HCT116 (cell line): ENCODE measurements around the gene PRKCD. TPM values are rescaled to one million over a fixed set of nuclear protein-coding genes. Genes with fewer than 3 reads are reported as not detected.

Experiments
- ATAC-seq: fragments of 200-7000 bp; cut with Tn5 transposase; 2 replicates; pipeline ENCODE4 v1.9.1; 2020; ENCODE audit warnings: mild to moderate bottlenecking, moderate library complexity
- BruUV-seq: library from RNA; stranded (reverse); fragments of 400-500 nt; replicated peaks from 2 replicates; lab custom pipeline; 2021; lab: Mats Ljungman, UMichigan
- CTCF ChIA-PET: fragments of 300-600 bp; sonication (Branson Sonifier 250); formaldehyde crosslinking; loops from one replicate; lab custom pipeline; 2021; ENCODE audit warnings: antibody characterized with exemption; lab: Charles Lee
- POLR2A ChIA-PET: fragments of 300-600, 350-600 bp; sonication (Branson Sonifier 250); formaldehyde crosslinking; loops from one replicate; lab custom pipeline; 2021; ENCODE audit warnings: antibody characterized with exemption; lab: Charles Lee
- RAD21 ChIA-PET, 2 experiments: fragments of 300-600 bp; sonication (Branson Sonifier 250); formaldehyde crosslinking; loops; one replicate each; lab custom pipeline; 2023; ENCODE audit warnings: low total read pairs in 2 of 2; ENCODE audit not compliant: uncharacterized antibody in 2 of 2, unreplicated experiment in 2 of 2, low non-redundant PET in 1 of 2; lab: Charles Lee
- DNase-seq: peaks from one replicate; pipeline ENCODE4 v3.0.0-alpha.2; 2010; ENCODE audit warnings: low read depth, low spot score
- H2AFZ ChIP-seq: fragments of 200-600 bp; shearing (Covaris generic), sonication (generic); 2 replicates; pipeline ENCODE4 v1.6.1; 2017; ENCODE audit warnings: low read depth, mixed run types, mixed read lengths, antibody characterized with exemption, low read length; ENCODE audit not compliant: poor library complexity, severe bottlenecking
- H3K27ac ChIP-seq: 2 replicates; pipeline ENCODE4 v1.5.1; 2012; ENCODE audit warnings: low read depth, low read length
- H3K27me3 ChIP-seq: fragments of 200-600 bp; sonication (generic); 2 replicates; pipeline ENCODE4 v1.6.1; 2016; ENCODE audit warnings: mixed run types, low read length, mixed read lengths; ENCODE audit not compliant: insufficient read depth
- H3K36me3 ChIP-seq, 2 experiments: fragments of 200-500 bp in 1 of 2; fragments of 200-600 bp in 1 of 2; sonication (Bioruptor generic) in 1 of 2; sonication (generic) in 1 of 2; 2 replicates each; pipeline versions ENCODE4 v1.5.1 to v1.6.1; 2014 to 2016; ENCODE audit warnings: low read length in 2 of 2, inconsistent platforms in 1 of 2, mixed read lengths in 1 of 2, mixed run types in 1 of 2; ENCODE audit not compliant: insufficient read depth in 2 of 2, control insufficient read depth in 1 of 2
- H3K4me1 ChIP-seq, 2 experiments: fragments of 200-600 bp in 1 of 2; sonication (generic) in 1 of 2; 2 replicates each; pipeline versions ENCODE4 v1.5.1 to v1.6.1; 2012 to 2017; ENCODE audit warnings: low read length in 2 of 2, inconsistent platforms in 1 of 2, mild to moderate bottlenecking in 1 of 2, mixed read lengths in 1 of 2, mixed run types in 1 of 2, moderate library complexity in 1 of 2; ENCODE audit not compliant: insufficient read depth in 2 of 2, control insufficient read depth in 1 of 2
- H3K4me2 ChIP-seq: fragments of 200-600 bp; sonication (generic); 2 replicates; pipeline ENCODE4 v1.6.1; 2017; ENCODE audit warnings: mixed run types, low read length, mixed read lengths
- H3K4me3 ChIP-seq, 2 experiments: fragments of 200-600 bp in 1 of 2; sonication (generic) in 1 of 2; replicated peaks in 1 of 2; 2 replicates each; pipeline ENCODE4 v1.5.1; 2011 to 2016; ENCODE audit warnings: low read length in 2 of 2, control low read depth in 1 of 2, low read depth in 1 of 2, mild to moderate bottlenecking in 1 of 2, mixed read lengths in 1 of 2, mixed run types in 1 of 2
- H3K79me2 ChIP-seq: fragments of 200-600 bp; sonication (generic); 2 replicates; pipeline ENCODE4 v1.6.1; 2017; ENCODE audit warnings: mild to moderate bottlenecking, mixed run types, low read length, moderate library complexity, mixed read lengths; ENCODE audit not compliant: insufficient read depth
- H3K9ac ChIP-seq: fragments of 200-600 bp; sonication (generic); 2 replicates; pipeline ENCODE4 v1.6.1; 2016; ENCODE audit warnings: low read length, mixed read lengths
- H3K9me2 ChIP-seq: fragments of 200-600 bp; sonication (generic), shearing (Covaris generic); 2 replicates; pipeline ENCODE4 v1.6.1; 2017; ENCODE audit warnings: mixed run types, mild to moderate bottlenecking, moderate library complexity; ENCODE audit not compliant: insufficient read depth
- H3K9me3 ChIP-seq, 2 experiments: fragments of 200-500 bp in 1 of 2; fragments of 200-600 bp in 1 of 2; sonication (Bioruptor generic) in 1 of 2; sonication (generic) in 1 of 2; 2 replicates each; pipeline ENCODE4 v1.6.1; 2014 to 2017; ENCODE audit warnings: low read length in 2 of 2, mixed read lengths in 2 of 2, inconsistent platforms in 1 of 2, low read depth in 1 of 2, mild to moderate bottlenecking in 1 of 2, mixed run types in 1 of 2, moderate library complexity in 1 of 2; ENCODE audit not compliant: control insufficient read depth in 1 of 2, insufficient read depth in 1 of 2
- H4K20me1 ChIP-seq: fragments of 200-600 bp; sonication (generic), shearing (Covaris generic); 2 replicates; pipeline ENCODE4 v1.6.1; 2017; ENCODE audit warnings: mixed run types, mild to moderate bottlenecking, moderate library complexity; ENCODE audit not compliant: insufficient read depth
- CEBPB ChIP-seq: IDR thresholded peaks from 2 replicates; pipeline ENCODE4 v1.6.1; 2012; ENCODE audit warnings: low read depth
- EGR1 ChIP-seq: IDR thresholded peaks from 2 replicates; pipeline ENCODE4 v1.6.1; 2012; ENCODE audit warnings: low read depth
- ELF1 ChIP-seq: IDR thresholded peaks from 2 replicates; pipeline ENCODE4 v1.6.1; 2012; ENCODE audit warnings: low read depth, borderline replicate concordance
- EZH2 ChIP-seq: fragments of 200-600 bp; sonication (generic); IDR thresholded peaks from 2 replicates; pipeline ENCODE4 v1.6.1; 2017; ENCODE audit warnings: antibody characterized with exemption, mixed run types
- EZH2phosphoT487 ChIP-seq: fragments of 200-600 bp; IDR thresholded peaks from 2 replicates; pipeline ENCODE4 v1.6.1; 2018; ENCODE audit warnings: antibody characterized with exemption, borderline replicate concordance
- FOSL1 ChIP-seq: IDR thresholded peaks from 2 replicates; pipeline ENCODE4 v1.6.1; 2012; ENCODE audit warnings: low read depth
- JUND ChIP-seq: IDR thresholded peaks from 2 replicates; pipeline ENCODE4 v1.6.1; 2012
- POLR2A ChIP-seq: IDR thresholded peaks from 2 replicates; pipeline ENCODE4 v1.7.0; 2011; ENCODE audit warnings: borderline replicate concordance; ENCODE audit not compliant: insufficient read depth, insufficient read length; ENCODE audit errors: extremely low read depth
- POLR2AphosphoS5 ChIP-seq: IDR thresholded peaks from 2 replicates; pipeline ENCODE4 v1.6.1; 2011; ENCODE audit warnings: mild to moderate bottlenecking, low read depth, low read length, moderate library complexity
- RAD21 ChIP-seq: IDR thresholded peaks from 2 replicates; pipeline ENCODE4 v1.6.1; 2012; ENCODE audit warnings: low read depth, mild to moderate bottlenecking
- SP1 ChIP-seq: IDR thresholded peaks from 2 replicates; pipeline ENCODE4 v1.6.1; 2012; ENCODE audit warnings: low read depth
- TCF7L2 ChIP-seq: IDR thresholded peaks from 2 replicates; pipeline ENCODE4 v1.7.0; 2011; ENCODE audit warnings: borderline replicate concordance, inconsistent platforms; ENCODE audit not compliant: insufficient read depth, insufficient read length; ENCODE audit errors: extremely low read depth
- YY1 ChIP-seq: IDR thresholded peaks from 2 replicates; pipeline ENCODE4 v1.6.1; 2011; ENCODE audit warnings: low read length, low read depth, moderate library complexity, mild to moderate bottlenecking; ENCODE audit not compliant: insufficient replicate concordance; ENCODE audit errors: extremely low read depth
- ZNF274 ChIP-seq: fragments of 200-500 bp; sonication (Bioruptor generic); IDR thresholded peaks from 2 replicates; pipeline ENCODE4 v1.6.1; 2014; ENCODE audit warnings: mild to moderate bottlenecking, low read depth, low read length, inconsistent platforms
- intact Hi-C: fragments of 100-400 bp; cut with micrococcal nuclease; formaldehyde crosslinking; loops from 2 replicates; pipeline ENCODE4 v1.10.0; 2022
- total RNA-seq: library from RNA; stranded (reverse); gene quantifications from one replicate; pipeline ENCODE4 v1.2.1, GENCODE V29; 2021; ENCODE audit not compliant: unreplicated experiment
- TF ChIP-seq, protein P1 (sequence below): IDR thresholded peaks from 2 replicates; pipeline ENCODE4 v1.6.1; 2012; ENCODE audit warnings: low read depth
- TF ChIP-seq, protein P2 (sequence below): IDR thresholded peaks from 2 replicates; pipeline ENCODE4 v1.6.1; 2012
- TF ChIP-seq, protein P3 (sequence below), 3 experiments: fragments of 200-600 bp in 1 of 3; sonication (generic) in 1 of 3; IDR thresholded peaks in 2 of 3; conservative IDR thresholded peaks in 1 of 3; 2 replicates each; pipeline ENCODE4 v1.5.1; 2012 to 2017; ENCODE audit warnings: low read depth in 2 of 3, low read length in 2 of 3, antibody characterized with exemption in 1 of 3, borderline replicate concordance in 1 of 3, control low read depth in 1 of 3, mild to moderate bottlenecking in 1 of 3, mixed read lengths in 1 of 3, mixed run types in 1 of 3, moderate library complexity in 1 of 3; ENCODE audit not compliant: insufficient read depth in 1 of 3
- TF ChIP-seq, protein P4 (sequence below): IDR thresholded peaks from 2 replicates; pipeline ENCODE4 v1.6.1; 2011; ENCODE audit warnings: mild to moderate bottlenecking, low read length, moderate library complexity; ENCODE audit not compliant: insufficient replicate concordance; ENCODE audit errors: extremely low read depth

The PRKCD gene
- total RNA-seq, 1 experiment from 2014 or later = 34.4 TPM

DNA sequence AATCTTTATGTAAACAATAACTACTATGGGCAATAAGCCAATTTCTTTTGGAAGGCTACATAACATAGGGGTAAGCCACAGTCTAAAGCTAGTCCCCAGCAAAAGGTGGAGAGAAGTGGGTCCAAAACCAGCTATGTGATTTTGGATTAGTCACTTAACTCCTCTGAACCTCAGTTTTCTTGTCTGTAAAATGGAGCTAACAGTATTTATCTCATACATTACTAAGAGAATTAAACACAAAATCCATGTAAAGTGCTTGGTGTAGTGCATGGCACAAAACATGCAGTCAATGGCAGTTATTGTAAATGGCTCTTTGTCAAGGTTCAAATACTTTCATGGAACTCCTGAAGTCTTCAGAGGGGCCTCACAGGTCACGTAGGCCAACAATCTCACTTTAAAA lies 44.1 kb upstream of the PRKCD start:
- DNase-seq (no peak), ATAC-seq (no peak)
- Histone ChIP-seq H3K4me1 (no peaks in the 10 kb centered on the region), H3K79me2 (no peaks in the 10 kb centered on the region), H3K4me3 (no peak overlapping the region), H3K9me2 (no peaks in the 10 kb centered on the region), H3K4me2 (no peak overlapping the region), H3K27ac (no peak overlapping the region), H2AFZ (no peak overlapping the region), H3K36me3 (peaks cover 29 to 36% of the 10 kb centered on the region in 2 experiments; a peak in 3 of 4 replicates), H3K9ac (no peak overlapping the region), H4K20me1 (no peaks in the 10 kb centered on the region), H3K27me3 (no peaks in the 10 kb centered on the region)
- POLR2A ChIA-PET = no interaction called here
- CTCF ChIA-PET = interaction anchor here (1.1 kb wide), 1 partner anchor 128 kb away, joined by 3 read pairs; no protein-coding TSS in a partner anchor
- RAD21 ChIA-PET = no interaction called here
- BruUV-seq = no TSS peak
- intact Hi-C loops = loop anchor here (10.0 kb wide), 1 partner anchor 598 kb away; no protein-coding TSS in a partner anchor
- TF ChIP-seq, protein P1, sequence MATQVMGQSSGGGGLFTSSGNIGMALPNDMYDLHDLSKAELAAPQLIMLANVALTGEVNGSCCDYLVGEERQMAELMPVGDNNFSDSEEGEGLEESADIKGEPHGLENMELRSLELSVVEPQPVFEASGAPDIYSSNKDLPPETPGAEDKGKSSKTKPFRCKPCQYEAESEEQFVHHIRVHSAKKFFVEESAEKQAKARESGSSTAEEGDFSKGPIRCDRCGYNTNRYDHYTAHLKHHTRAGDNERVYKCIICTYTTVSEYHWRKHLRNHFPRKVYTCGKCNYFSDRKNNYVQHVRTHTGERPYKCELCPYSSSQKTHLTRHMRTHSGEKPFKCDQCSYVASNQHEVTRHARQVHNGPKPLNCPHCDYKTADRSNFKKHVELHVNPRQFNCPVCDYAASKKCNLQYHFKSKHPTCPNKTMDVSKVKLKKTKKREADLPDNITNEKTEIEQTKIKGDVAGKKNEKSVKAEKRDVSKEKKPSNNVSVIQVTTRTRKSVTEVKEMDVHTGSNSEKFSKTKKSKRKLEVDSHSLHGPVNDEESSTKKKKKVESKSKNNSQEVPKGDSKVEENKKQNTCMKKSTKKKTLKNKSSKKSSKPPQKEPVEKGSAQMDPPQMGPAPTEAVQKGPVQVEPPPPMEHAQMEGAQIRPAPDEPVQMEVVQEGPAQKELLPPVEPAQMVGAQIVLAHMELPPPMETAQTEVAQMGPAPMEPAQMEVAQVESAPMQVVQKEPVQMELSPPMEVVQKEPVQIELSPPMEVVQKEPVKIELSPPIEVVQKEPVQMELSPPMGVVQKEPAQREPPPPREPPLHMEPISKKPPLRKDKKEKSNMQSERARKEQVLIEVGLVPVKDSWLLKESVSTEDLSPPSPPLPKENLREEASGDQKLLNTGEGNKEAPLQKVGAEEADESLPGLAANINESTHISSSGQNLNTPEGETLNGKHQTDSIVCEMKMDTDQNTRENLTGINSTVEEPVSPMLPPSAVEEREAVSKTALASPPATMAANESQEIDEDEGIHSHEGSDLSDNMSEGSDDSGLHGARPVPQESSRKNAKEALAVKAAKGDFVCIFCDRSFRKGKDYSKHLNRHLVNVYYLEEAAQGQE = no peak
- TF ChIP-seq CEBPB (no peak), RAD21 (no peak), EGR1 (no peak), JUND (no peak), FOSL1 (no peak), ZNF274 (no peak), EZH2phosphoT487 (no peak), EZH2 (no peak), POLR2AphosphoS5 (no peak), TCF7L2 (no peak), POLR2A (no peak), ELF1 (no peak), SP1 (no peak), YY1 (no peak)
- TF ChIP-seq, protein P2, sequence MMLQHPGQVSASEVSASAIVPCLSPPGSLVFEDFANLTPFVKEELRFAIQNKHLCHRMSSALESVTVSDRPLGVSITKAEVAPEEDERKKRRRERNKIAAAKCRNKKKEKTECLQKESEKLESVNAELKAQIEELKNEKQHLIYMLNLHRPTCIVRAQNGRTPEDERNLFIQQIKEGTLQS = no peak
- TF ChIP-seq, protein P3, sequence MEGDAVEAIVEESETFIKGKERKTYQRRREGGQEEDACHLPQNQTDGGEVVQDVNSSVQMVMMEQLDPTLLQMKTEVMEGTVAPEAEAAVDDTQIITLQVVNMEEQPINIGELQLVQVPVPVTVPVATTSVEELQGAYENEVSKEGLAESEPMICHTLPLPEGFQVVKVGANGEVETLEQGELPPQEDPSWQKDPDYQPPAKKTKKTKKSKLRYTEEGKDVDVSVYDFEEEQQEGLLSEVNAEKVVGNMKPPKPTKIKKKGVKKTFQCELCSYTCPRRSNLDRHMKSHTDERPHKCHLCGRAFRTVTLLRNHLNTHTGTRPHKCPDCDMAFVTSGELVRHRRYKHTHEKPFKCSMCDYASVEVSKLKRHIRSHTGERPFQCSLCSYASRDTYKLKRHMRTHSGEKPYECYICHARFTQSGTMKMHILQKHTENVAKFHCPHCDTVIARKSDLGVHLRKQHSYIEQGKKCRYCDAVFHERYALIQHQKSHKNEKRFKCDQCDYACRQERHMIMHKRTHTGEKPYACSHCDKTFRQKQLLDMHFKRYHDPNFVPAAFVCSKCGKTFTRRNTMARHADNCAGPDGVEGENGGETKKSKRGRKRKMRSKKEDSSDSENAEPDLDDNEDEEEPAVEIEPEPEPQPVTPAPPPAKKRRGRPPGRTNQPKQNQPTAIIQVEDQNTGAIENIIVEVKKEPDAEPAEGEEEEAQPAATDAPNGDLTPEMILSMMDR (IDR thresholded peaks at IDR 0.05 in 2 of 3, conservative IDR thresholded peaks at IDR 0.05 in 1 of 3; ENCODE audit: borderline replicate concordance in 1 of 3, insufficient read depth in 1 of 3, low read depth in 2 of 3, low read length in 2 of 3) = no peak
- TF ChIP-seq, protein P4, sequence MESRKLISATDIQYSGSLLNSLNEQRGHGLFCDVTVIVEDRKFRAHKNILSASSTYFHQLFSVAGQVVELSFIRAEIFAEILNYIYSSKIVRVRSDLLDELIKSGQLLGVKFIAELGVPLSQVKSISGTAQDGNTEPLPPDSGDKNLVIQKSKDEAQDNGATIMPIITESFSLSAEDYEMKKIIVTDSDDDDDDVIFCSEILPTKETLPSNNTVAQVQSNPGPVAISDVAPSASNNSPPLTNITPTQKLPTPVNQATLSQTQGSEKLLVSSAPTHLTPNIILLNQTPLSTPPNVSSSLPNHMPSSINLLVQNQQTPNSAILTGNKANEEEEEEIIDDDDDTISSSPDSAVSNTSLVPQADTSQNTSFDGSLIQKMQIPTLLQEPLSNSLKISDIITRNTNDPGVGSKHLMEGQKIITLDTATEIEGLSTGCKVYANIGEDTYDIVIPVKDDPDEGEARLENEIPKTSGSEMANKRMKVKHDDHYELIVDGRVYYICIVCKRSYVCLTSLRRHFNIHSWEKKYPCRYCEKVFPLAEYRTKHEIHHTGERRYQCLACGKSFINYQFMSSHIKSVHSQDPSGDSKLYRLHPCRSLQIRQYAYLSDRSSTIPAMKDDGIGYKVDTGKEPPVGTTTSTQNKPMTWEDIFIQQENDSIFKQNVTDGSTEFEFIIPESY = no peak
- TF ChIP-seq, all 23 proteins: peak for 0
- no peaks in the 10 kb centered on the region for H3K9me3 ChIP-seq
